NCI-H82 treated with DMSO at 0.1 percent for 48 hours (cell line): ENCODE data around the gene CATSPER4.

Experiments used
- DNase-seq: peaks from one replicate; lab custom pipeline; 2025; ENCODE audit not compliant: unreplicated experiment; lab: John Stamatoyannopoulos, UW

The CATSPER4 gene

DNA sequence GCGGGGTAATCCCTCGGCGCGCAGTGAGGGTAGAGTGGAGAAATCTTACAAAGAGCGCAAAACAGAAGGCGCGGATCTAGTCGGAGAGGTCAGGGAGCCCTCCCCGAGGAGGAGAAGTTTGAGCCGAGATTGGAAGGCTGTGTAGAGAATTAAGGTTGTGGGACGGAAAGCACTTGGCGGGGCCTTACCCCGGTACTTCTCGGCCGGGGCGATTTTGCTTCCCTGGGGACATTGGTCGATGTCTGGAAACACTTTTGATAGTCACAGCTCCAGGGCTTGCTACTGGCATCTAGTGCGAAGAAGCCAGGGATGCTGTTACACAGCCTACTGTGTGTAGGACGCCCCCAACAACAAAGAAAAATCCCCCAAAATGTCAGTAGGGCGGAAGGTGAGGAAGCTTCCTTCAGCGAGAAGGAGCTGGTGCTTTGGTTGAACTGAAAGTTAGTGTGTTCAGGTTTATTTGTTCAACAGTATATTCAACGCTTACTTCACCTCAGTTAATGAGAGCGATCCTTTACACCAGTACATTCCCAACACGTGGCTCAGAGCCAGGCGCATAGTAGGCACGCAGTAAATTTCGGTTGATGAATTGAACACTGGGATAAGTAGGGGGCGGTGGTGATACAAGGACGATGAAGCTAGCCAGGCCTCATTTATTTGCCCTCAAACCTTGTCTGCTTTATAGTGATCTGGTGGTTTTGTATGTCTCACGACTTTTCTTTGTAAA lies 44.4 kb downstream of the CATSPER4 start:
- no peak for DNase-seq

- no peak for DNase-seq
Measured at GRCh38 chr1:26237230-26237966, 47.0 kb downstream of the CATSPER4 start.

- no peak for DNase-seq
Measured at GRCh38 chr1:26239936-26240335, 49.5 kb downstream of the CATSPER4 start.
